Right atrium auricular region (tissue), 2 donors: ENCODE results near the gene ENTHD1. TPM values are rescaled to one million over a fixed set of nuclear protein-coding genes. Genes with fewer than 3 reads are reported as not detected.

Experiments used
- DNase-seq: peaks from one replicate; pipeline ENCODE4 v3.0.0-alpha.2; 2019; ENCODE audit warnings: low spot score
- H3K27ac ChIP-seq, 2 donors: fragments of 200-600 bp; sonication (generic); 1 replicate in 1 of 2; 2 replicates in 1 of 2; pipeline ENCODE4 v1.5.1; 2016 to 2019
- H3K27me3 ChIP-seq, 2 donors: fragments of 200-600 bp; sonication (generic); one replicate each; pipeline versions ENCODE4 v1.5.1 to v1.6.0; 2017 to 2019
- H3K36me3 ChIP-seq: fragments of 200-600 bp; sonication (generic); one replicate; pipeline ENCODE4 v1.5.1; 2016
- H3K4me1 ChIP-seq, 2 donors: fragments of 200-600 bp; sonication (generic); one replicate each; pipeline versions ENCODE4 v1.5.1 to v1.6.0; 2017 to 2019
- H3K4me3 ChIP-seq, 2 donors: fragments of 200-600 bp; sonication (generic); 1 replicate in 1 of 2; 2 replicates in 1 of 2; pipeline ENCODE4 v1.5.1; 2017 to 2019; ENCODE audit warnings: mild to moderate bottlenecking in 1 of 2, moderate library complexity in 1 of 2
- H3K9me3 ChIP-seq, 2 donors: fragments of 200-600 bp; sonication (generic); one replicate each; pipeline ENCODE4 v1.5.1; 2019
- total RNA-seq, 2 donors: library from RNA; depleted of rRNA; stranded (reverse); fragments of >200 nt; gene quantifications; one replicate each; pipeline ENCODE4 v1.1.0, GENCODE V29; 2016
- TF ChIP-seq, protein P1 (sequence below), 2 donors: fragments of 200-600 bp; sonication (generic); IDR thresholded peaks; one replicate each; pipeline ENCODE4 v1.5.1; 2019; ENCODE audit warnings: antibody characterized with exemption in 2 of 2

Gene ENTHD1
- total RNA-seq, 2 donors from 2014 or later: not detected

DNA sequence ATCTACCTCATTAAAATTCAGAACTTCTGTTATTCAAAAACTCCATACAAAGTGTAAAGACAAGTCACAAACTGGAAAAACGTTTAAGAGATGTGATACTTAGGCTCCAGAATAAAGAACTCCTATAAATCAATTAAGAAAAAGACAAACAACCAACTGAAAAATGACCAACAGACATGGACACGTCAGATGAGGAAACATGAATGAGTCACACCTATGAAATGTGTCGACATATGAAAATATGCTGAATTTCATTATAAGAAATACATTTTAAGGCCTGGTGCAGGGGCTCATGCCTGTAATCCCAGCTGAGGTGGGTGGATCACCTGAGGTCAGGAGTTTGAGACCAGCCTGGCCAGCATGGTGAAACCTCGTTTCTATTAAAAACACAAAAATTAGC, 78.7 kb downstream of the ENTHD1 start:
- Histone ChIP-seq H3K9me3 (no peaks in the 10 kb centered on the region), H3K4me3 (no peak overlapping the region), H3K27ac (no peak overlapping the region), H3K4me1 (no peaks in the 10 kb centered on the region), H3K36me3 (no peaks in the 10 kb centered on the region), H3K27me3 (peaks cover 0 to 4% of the 10 kb centered on the region in 2 donors)
- TF ChIP-seq, protein P1, sequence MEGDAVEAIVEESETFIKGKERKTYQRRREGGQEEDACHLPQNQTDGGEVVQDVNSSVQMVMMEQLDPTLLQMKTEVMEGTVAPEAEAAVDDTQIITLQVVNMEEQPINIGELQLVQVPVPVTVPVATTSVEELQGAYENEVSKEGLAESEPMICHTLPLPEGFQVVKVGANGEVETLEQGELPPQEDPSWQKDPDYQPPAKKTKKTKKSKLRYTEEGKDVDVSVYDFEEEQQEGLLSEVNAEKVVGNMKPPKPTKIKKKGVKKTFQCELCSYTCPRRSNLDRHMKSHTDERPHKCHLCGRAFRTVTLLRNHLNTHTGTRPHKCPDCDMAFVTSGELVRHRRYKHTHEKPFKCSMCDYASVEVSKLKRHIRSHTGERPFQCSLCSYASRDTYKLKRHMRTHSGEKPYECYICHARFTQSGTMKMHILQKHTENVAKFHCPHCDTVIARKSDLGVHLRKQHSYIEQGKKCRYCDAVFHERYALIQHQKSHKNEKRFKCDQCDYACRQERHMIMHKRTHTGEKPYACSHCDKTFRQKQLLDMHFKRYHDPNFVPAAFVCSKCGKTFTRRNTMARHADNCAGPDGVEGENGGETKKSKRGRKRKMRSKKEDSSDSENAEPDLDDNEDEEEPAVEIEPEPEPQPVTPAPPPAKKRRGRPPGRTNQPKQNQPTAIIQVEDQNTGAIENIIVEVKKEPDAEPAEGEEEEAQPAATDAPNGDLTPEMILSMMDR (IDR thresholded peaks at IDR 0.05): no peak
- DNase-seq: no peak

DNA sequence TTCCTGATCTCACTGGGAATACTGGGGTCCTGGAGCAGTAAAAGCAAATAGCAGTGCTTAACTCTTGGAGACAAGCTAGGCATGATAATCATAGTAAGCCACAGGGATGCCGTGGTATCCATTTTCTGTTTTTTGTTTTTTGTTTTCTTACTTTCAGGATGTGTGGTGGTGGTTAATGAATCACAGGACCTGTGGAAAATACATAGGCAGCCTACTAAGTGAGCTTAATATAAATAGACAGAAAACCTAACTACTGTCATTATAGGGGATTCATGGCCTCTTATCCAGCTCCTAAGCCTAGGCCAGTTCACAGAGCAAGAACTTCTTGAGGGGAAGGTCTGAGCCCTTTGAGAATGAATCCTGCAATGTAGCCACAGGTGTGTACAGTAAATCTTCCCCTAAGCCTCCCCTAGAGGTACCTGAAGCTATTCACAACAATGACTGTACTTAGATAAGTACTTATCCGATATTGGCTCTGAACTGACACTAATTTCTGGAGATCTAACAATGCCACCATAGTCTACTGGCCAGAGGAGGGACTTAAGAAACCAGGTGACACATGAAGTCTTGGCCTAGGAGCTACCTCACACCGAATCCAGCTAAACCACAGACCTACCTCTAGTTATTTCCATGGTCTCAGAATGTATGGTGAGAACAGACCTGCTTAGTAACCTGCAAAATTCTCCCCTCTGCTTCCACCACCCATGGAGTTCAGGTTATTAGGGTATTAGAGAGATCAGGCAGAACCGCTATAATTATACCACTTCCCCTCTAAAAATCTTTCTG, 83.6 kb downstream of the ENTHD1 start:
- Histone ChIP-seq H3K27ac (no peak overlapping the region), H3K36me3 (no peaks in the 10 kb centered on the region), H3K4me1 (no peaks in the 10 kb centered on the region), H3K27me3 (no peaks in the 10 kb centered on the region), H3K9me3 (no peaks in the 10 kb centered on the region), H3K4me3 (no peak overlapping the region)
- TF ChIP-seq, protein P1 (IDR thresholded peaks at IDR 0.05): no peak
- DNase-seq: no peak

DNA sequence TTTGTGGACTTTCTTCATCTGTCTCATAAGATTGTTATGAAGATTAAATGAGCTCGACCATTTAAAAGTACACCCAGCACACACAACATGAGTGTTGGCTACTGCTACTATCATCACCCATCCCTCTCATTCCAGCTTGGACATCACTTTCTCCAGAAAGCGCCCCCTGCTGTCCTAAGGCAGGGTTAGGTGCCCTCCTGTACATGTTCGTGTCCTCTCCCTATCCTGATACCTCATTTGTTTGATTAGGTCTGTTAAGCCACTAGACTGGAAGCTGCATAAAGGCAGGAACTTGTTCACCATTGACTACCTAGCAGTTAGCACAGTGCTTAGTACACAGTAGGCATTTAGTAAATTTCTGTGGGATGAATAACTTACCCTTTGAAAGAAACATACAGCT, 85.5 kb downstream of the ENTHD1 start:
- Histone ChIP-seq H3K36me3 (no peaks in the 10 kb centered on the region), H3K27me3 (no peaks in the 10 kb centered on the region), H3K4me1 (no peaks in the 10 kb centered on the region), H3K27ac (no peak overlapping the region), H3K9me3 (no peaks in the 10 kb centered on the region), H3K4me3 (no peak overlapping the region)
- TF ChIP-seq, protein P1 (IDR thresholded peaks at IDR 0.05): peak in 1 of 2 donors; percentile 23
- no peak for DNase-seq

DNA sequence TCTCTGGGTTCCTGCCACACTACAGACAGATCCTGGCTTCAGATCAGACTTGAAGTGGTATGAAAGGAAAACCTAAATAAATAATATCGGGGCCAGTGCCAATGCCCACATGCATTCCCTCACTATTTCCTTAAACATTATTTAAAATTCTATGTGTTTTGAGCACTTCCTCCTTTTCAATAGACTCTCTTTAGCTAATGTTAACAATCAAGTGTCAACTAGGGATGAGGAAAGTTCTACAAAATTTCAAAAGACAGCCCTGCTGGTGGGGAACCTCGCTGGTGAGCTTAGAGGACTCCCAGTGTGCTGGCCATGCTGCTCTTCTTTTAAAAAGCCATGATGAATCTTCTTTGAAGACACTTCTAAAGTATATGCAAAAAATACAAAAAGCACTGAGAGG, 87.5 kb downstream of the ENTHD1 start:
- Histone ChIP-seq H3K4me3 (no peak overlapping the region), H3K36me3 (no peaks in the 10 kb centered on the region), H3K9me3 (no peaks in the 10 kb centered on the region), H3K27ac (no peak overlapping the region), H3K27me3 (no peaks in the 10 kb centered on the region), H3K4me1 (no peaks in the 10 kb centered on the region)
- DNase-seq: no peak
- TF ChIP-seq, protein P1 (IDR thresholded peaks at IDR 0.05): no peak

DNA sequence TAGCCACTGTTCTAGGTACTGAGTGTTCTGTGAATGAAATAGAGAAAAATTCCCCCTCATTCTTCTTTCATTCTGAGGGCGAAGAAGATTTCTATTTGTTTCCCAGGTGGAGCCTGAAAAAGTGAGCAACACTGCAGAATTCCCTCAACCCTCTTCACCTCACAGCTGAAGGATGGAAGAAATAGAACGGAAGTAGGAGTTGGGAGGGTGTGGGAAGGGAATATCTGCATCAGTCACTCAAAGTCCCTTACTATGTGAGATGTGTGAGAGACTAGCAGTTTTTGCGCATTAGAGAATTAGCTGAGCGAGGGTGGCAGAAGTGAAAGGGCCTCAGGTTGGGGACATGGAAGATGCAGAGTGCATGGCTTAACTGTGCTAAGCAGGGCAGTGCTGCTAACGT, 88.4 kb downstream of the ENTHD1 start:
- TF ChIP-seq, protein P1 (IDR thresholded peaks at IDR 0.05): no peak
- Histone ChIP-seq H3K27ac (no peak overlapping the region), H3K4me3 (no peak overlapping the region), H3K36me3 (no peaks in the 10 kb centered on the region), H3K27me3 (no peaks in the 10 kb centered on the region), H3K9me3 (no peaks in the 10 kb centered on the region), H3K4me1 (no peaks in the 10 kb centered on the region)
- no peak for DNase-seq

DNA sequence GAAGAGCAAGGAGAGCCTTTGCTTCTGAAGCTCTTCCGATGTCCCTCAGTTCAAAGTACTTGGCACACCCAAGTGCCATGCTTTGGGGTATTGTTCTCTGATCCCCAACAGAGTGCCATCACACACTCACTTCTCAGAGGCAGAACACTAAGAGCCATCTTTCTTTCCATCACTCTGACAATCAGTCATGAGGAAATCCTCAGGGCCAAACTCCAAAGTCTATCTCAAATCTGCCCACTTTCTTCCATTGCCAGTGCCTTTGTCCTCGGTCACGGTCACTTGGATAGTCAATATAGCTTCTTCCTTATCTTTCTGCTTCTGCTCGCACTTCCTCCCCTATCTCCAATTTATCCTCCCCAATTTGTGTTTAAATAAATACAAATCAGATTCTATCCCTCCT, 90.9 kb downstream of the ENTHD1 start:
- TF ChIP-seq, protein P1 (IDR thresholded peaks at IDR 0.05): no peak
- H3K4me3 ChIP-seq: no peak overlapping the region
- H3K27ac ChIP-seq: no peak overlapping the region
- peaks cover 2 to 11% of the 10 kb centered on the region in 2 donors for H3K9me3 ChIP-seq
- DNase-seq: no peak
- H3K36me3 ChIP-seq: no peaks in the 10 kb centered on the region
- no peaks in the 10 kb centered on the region for H3K4me1 ChIP-seq
- H3K27me3 ChIP-seq: no peaks in the 10 kb centered on the region
